ENCODE measurements around the gene ENTREP1. TPM values are rescaled to one million over a fixed set of nuclear protein-coding genes. Genes with fewer than 3 reads are reported as not detected.
"Not testable (repeated sequence)": the region's sequence is repeated elsewhere in the genome, so short reads cannot be mapped to it uniquely, and the experiment has no call there.

The ENTREP1 gene
- polyA plus RNA-seq, 12 donors: 21.6 to 57.6 (median 35.4) TPM; not detected in 1

DNA sequence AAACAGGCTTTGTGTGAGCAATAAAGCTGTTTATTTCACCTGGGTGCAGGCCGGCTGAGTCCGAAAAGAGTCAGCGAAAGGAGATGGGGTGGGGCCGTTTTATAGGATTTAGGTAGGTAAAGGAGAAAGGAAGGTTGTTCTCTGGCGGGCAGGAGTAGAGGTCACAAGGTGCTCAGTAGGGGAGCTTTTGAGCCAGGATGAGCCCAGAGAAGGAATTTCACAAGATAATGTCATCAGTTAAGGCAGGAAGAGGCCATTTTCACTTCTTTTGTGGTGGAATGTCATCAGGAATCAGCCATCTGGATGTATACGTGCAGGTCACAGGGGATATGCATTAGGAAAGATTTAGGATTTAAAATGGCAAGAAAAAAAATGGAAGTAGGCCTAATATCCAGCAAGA, 84.9 kb downstream of the ENTREP1 start:
- DNase-seq: not testable (repeated sequence)

DNA sequence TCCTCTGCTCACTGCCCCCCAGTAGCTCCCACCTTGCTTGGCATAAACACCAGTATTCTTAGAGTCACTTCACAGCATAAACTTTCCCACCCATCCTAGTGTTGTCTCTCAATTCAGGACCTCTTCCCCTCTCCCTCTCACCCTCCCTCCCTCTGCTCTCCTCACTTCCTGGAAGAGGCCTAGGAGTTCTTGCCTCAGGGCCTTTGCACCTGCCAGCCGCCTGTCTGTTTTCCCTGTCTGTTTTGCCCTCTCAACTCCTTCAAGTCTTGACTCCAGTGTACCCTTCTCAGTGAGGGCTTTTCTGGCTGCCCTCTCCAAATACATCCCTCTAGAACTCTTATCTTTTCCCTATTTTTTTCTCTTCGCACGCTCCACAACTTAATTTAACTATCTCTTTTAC, 86.2 kb downstream of the ENTREP1 start:
- DNase-seq: no peak

DNA sequence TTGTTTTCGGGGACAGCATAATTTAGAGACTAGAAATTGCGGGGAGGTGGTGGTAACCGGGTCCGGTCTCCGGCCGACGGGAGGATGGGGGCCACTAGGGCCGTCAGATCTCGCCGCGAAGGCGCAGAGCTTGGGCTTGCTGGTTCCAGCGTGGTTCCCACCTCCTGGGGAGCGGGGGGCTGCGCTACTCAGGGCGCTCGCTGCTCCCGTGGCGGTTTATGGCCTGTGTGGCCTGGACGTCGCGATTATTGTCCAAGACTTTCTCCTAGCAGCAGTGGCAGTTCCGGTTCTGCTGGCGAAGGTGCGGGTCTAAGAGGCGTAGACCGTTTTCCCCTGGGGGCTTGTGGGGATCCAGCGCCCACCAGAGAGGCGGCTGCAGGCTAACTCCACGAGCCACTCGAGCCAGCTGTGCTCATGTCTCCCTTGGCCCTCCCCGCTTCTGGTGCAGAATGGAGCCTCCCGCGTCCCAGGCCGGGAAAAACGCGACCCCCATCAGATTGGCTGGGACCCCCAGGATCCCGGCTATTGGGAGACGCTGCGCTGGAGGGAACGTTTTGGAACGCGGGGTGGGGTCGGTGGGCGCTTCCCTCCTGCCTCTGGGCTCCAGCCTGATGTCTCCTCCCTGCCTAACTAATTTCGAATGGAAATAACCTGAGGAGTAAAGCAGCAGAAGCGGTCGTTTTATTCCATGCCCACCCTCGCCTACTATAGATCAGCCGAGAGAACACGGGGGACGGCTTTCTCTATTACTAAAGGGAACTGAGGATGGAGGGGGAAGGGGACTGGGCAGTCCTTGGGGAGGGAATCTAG, 87.1 kb downstream of the ENTREP1 start:
- no peak for DNase-seq

DNA sequence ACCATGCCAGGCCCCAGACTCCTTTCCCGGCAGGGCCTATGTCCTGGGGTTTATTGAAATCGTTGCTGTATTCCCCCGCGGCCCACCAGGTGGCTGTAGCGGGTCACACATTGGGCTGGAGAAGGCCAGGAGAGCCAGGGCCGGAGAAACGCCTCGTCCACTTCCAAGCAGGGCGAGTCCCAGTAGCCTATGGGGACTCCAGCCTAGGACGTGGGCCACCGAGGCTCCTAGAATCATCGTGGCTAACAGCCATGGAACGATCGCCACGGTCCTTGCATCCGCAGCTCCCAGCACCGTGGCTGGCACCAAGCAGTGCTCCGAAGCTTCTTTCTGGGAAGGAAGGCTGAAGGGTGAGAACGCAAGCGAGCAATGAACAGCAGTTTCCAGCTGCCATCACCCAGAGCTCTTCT, 87.7 kb downstream of the ENTREP1 start:
- DNase-seq: peak; percentile 38

DNA sequence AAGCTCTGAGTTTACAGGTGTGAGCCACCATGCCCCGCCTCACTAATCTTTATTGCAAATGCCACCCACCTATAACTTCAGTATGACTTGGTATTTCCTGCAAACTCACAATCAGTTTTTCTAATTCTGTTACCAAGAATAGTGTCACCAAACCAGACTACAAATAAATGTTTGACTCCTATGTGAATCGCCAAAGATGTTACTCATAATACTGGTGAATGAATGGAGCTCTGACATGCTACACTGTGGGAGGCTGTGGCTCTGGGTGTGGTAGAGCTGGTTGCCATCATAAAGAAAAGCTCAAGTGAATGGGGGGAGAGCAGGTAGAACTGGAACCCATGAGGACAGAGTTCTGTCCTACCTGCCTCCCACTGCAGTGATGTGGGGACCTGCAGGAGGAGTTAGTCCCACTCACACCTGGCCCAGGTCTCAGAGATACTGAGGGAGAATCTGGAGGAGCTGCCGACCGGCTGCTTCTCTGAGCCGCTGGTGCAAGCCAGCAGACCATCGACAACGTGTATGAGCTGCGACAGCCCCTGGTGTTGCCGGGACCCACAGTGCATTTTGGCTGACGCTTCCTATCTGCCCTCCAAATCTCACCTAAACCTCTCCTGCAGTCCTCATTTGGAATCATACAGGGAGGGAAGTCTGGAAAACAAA, 95.7 kb downstream of the ENTREP1 start:
- DNase-seq: no peak

DNA sequence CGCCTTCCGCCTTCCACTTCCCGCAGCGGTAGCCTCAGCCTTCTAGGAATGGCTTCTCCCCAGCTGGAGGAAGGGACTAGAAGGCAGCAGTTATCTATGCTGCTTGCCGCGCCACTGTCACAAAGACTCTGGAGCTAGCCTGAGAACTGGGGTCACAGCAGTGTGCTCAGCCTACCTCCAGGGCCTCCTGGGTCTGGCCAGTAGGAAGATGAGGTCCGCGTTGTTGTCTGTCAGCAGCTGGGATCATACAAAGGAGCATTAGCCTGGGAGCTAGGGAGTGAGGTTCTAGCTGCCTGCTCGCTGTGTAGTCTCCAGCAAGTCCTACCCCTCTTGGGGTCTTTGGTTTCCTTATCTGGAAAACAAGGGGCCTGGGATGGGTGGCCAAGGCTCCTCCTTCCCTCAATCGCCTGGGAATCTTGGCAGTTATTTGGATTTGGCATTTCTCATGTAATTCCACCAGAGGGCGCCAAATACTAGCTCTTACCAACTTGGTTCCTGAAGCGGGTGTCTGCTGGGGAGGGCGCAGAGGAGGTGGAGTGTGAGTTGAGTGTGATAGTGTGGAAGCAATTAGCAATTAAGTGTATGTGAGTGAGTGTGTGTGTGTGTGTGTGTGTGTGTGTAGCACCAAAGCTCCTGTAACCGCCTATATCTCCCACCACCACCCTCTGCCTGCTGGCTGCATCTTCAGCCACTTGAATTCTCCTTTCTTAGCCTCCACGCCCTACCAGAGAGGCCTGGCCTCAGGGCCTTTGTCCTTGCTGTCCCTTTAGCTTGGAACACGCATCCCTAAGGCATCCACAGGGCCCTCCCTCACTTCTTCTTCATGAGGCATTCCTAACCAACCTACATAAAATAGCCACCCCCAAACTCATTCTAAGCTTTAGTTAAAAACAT, 97.1 kb downstream of the ENTREP1 start:
- DNase-seq: peak; percentile 69

DNA sequence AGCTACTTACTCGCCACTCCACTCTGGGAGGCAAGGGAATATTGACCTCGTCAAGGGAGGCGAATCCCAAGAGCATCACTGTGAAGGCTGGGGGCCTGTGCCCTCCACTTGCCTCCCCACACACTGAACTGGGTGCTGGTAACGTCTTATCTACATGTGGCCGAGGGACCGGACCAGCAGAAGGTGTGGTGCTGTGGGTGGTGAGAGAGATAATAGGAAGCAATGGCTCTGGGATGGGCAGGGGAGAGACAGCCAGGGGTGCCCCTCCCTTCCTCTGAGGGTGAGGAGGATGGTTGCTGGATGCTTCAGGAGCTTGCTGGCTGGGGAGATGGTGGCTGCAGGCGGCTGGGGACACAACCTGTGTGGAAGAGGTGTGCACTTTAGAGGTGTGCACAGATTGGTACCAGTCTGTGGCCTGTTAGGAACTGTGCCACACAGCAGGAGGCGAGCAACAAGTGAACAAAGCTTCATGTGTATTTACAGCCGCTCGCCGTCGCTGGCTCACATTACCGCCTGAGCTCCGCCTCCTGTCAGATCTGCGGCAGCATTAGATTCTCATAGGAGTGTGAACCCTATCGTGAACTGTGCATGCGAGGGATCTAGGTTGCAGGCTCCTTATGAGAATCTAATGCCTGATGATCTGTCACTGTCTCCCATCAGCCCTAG, 100.3 kb downstream of the ENTREP1 start:
- no peak for DNase-seq

DNA sequence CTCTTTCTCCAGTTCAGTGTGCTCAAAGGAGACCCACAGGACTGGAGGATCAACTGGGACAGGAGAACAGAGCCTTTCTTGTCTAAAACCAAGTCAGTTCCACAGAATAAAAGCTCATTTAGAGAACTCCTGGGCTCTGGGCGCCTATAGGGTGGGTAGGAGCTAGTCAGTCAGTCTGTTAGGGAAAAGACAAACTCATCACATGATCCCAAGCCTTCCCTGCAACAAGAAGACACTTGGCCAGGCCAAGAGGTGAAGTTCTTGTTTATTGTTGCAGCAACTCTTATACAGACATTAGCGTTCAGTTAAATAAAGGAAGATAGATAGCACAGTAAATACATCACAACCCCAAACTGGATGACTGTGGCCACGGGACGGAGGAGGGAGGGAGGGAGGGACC, 102.3 kb downstream of the ENTREP1 start:
- no peak for DNase-seq

DNA sequence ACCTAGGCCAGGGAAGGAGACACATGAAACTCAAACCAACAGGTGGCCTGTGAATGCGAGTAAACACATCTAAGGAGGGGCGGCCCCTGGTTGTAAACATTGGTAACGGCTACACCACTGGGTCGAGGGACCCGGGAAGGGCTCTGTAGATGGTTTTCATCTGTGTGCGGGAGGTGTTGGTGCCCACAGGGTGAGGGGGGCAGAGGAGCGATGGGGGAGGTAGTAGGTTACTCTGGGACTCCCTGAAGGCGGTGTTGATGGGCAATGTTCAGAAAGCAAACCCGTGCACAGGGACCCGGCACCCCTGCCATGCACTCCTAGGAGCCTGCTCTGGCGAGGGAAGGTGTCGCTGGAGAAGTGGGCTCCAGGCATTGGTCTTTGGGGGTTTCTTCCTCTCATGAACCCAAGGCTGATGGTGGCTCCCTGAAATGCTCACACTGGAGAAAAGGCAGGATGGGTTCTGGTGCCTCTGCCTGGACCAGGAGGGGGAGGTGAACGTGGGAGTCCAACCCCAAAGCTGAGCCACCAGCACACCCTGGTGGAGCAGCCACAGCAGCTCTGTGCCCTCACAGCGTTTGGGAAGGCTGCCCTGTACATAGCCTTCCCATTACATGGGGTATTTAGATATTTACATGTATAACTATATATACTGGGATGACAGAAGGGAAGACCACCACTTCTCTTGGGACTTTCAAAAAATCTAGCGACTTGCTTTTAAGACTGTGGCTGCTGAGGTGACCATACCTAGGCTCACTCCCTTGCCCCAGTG, 103.2 kb downstream of the ENTREP1 start:
- no peak for DNase-seq

DNA sequence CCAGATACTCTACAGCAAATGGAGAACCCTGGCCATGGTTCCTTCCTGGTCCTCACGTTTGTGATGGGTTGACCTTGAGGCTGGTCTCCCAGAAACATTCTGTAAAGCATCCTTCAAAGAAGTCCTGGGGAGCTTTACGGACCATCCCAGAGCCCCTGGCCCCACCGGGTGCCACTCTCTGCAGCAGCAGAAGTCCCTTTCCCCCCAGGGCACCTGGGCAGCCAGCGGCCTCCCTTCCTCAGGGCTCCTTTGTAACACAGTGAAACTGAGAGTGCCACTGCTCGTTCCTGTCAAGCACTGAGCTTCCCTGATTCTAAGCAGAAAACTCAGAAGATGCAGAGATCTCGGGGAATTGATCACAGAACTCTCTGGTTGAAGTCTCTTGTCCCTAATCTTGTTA, 104.3 kb downstream of the ENTREP1 start:
- DNase-seq: no peak

DNA sequence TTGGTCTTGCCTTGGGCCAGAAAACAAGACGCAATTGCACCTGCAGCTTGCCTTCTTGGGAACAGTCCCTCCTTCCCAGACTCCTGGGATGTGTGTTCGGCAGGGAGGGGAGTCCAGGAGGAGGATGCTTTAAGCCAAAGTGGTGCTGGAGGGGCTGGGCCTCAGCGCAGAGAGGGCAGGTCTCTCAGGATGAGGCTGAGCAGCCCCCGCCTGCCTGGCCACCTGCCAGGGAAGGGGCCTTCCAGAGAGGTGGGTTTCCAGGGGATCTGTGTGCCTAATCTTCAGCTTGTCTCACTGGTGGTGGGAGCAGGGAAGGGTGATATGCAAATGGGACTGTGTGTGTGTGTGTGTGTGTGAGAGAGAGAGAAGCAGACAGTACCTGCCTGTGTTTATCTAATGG, 105.2 kb downstream of the ENTREP1 start:
- DNase-seq: no peak

DNA sequence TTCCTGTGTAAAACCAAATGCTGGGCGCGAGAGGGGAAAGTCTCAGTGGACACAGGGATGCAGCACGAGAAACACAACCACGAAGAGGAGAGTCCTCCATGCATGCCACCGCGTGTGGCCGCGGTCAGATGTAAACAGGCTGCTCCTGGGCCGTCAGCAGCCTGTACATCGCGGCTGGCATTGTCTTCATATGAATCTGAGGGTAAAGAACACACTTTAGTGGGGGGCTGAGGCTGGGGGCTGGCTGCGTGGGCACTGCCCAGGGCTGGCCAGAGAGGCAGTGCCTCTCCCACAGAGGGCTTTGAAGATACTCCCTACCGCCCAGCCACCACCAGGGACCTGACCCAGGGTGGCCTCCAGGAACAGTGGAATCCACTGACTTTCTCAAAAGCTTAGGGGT, 106.2 kb downstream of the ENTREP1 start:
- DNase-seq: no peak

DNA sequence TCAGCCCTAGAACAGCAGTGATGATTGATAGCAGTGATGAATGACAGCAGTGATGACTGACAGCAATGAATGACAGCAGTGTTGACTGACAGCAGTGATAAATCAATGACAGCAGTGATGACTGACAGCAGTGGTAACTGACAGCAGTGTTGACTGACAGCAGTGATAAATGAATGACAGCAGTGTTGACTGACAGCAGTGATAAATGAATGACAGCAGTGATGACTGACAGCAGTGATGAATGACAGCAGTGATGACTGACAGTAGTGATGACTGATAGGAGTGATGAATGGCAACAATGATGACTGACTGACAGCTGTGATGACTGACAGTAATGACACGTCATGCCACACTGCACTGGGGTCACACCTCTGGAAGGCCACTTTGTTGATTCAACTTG, 106.8 kb downstream of the ENTREP1 start:
- DNase-seq: no peak

DNA sequence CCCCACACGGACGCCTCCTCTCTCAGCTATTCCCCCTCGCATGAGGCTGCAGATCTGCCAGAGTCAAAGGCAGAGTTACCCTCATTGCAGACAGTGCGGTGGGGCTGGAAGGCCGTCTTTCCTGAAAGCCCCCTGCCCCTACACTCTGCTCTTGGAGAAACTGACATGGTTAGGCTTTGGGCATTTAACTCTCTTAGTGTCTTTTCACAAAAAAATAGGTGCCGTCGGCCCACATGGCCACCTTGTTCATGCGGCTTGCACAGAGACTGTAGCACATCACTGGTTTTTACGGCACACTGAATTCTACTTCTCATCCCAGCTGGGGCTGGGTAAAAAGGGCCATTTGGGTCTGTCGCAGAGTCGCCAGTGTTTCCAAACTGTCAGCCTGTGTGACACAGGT, 107.6 kb downstream of the ENTREP1 start:
- no peak for DNase-seq

DNA sequence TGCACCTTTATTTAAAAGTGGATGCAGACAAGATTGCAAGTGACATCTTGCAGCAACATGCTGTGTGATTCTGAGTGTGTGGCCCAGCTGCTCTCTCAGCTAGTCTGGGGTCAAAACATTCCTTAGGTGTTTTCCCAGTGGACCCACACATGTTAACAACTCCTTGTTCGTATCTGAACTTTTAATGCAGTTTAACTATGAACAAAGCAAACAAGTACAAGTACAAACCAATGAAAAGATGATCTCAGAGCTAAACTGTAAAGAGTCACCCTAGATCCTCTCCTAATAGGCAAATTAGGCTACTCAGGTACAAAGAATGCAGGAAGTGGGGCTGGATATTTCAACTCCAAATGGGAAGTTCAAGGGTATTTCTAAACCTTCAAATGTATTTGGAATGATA, 108.4 kb downstream of the ENTREP1 start:
- no peak for DNase-seq

DNA sequence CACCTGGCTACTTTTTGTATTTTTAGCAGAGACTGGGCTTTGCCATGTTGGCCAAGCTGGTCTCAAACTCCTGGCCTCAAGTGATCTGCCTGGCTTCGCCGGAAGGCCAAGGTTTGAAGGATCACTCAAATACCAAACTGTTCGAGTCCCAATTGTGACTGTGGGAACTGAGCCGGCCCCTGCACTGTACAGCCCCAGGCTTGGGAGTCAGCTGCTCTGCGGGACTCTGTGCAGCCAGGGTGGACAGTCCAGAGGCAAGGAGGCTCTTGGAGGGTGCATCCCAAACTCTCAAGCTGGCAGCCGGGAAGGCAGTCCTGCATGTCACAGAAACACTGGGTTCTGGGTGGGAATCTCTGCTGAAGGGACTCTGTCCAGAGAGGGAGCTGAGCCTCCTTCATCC, 109.0 kb downstream of the ENTREP1 start:
- no peak for DNase-seq

DNA sequence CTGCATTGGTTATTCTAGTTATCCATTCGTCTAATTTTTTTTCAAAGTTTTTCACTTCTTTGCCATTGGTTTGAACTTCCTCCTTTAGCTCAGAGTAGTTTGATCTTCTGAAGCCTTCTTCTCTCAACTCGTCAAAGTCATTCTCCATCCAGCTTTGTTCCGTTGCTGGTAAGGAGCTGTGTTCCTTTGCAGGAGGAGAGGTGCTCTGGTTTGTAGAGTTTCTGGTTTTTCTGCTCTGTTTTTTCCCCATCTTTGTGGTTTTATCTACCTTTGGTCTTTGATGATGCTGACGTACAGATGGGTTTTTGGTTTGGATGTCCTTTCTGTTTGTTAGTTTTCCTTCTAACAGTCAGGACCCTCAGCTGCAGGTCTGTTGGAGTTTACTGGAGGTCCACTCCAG, 114.6 kb downstream of the ENTREP1 start:
- not testable (repeated sequence) for DNase-seq

DNA sequence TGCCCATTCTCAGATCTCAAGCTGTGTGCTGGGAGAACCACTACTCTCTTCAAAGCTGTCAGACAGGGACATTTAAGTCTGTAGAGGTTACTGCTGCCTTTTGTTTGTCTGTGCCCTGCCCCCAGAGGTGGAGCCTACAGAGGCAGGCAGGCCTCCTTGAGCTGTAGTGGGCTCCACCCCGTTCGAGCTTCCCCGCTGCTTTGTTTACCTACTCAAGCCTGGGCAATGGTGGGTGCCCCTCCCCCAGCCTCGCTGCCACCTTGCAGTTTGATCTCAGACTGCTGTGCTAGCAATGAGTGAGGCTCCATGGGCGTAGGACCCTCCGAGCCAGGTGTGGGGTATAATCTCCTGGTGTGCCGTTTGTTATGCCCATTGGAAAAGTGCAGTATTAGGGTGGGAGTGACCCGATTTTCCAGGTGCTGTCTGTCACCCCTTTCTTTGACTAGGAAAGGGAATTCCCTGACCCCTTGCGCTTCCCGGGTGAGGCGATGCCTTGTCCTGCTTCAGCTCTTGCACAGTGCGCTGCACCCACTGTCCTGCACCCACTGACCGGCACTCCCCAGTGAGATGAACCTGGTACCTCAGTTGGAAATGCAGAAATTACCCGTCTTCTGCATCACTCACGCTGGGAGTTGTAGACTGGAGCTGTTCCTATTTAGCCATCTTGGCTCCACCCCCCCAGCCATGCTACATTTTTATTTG, 115.4 kb downstream of the ENTREP1 start:
- DNase-seq: not testable (repeated sequence)
